ENCODE data around the gene FHOD3.

The FHOD3 gene

GRCh38 chr18:36408606-36409005 lies 111.1 kb downstream of the FHOD3 start:
- no peak for DNase-seq (ENCODE audit: low read depth in 3 of 3)

- DNase-seq (ENCODE audit: low read depth in 3 of 3) = no peak
Measured at GRCh38 chr18:36409779-36410178, 112.3 kb downstream of the FHOD3 start.

- no peak for DNase-seq (ENCODE audit: low read depth in 3 of 3)
Measured at GRCh38 chr18:36410346-36410745, 112.8 kb downstream of the FHOD3 start.

GRCh38 chr18:36411745-36412168 lies 114.2 kb downstream of the FHOD3 start:
- DNase-seq (ENCODE audit: low read depth in 3 of 3) = no peak

GRCh38 chr18:36412778-36413177 lies 115.3 kb downstream of the FHOD3 start:
- DNase-seq (ENCODE audit: low read depth in 3 of 3) = no peak

- no peak for DNase-seq (ENCODE audit: low read depth in 3 of 3)
Measured at GRCh38 chr18:36415171-36415570, 117.7 kb downstream of the FHOD3 start.

- DNase-seq (ENCODE audit: low read depth in 3 of 3) = no peak
Measured at GRCh38 chr18:36415625-36416024, 118.1 kb downstream of the FHOD3 start.

- no peak for DNase-seq (ENCODE audit: low read depth in 3 of 3)
Measured at GRCh38 chr18:36419188-36419899, 121.8 kb downstream of the FHOD3 start.

- peak in 2 of 3 donors; percentile 0 to 15 for DNase-seq (ENCODE audit: low read depth in 3 of 3)
Measured at GRCh38 chr18:36419900-36420531, 122.5 kb downstream of the FHOD3 start.

GRCh38 chr18:36420826-36421225 lies 123.3 kb downstream of the FHOD3 start:
- DNase-seq (ENCODE audit: low read depth in 3 of 3) = no peak

- DNase-seq (ENCODE audit: low read depth in 3 of 3) = no peak
Measured at GRCh38 chr18:36424741-36425142, 127.2 kb downstream of the FHOD3 start.

GRCh38 chr18:36427369-36427768 lies 129.9 kb downstream of the FHOD3 start:
- DNase-seq (ENCODE audit: low read depth in 3 of 3) = no peak

- DNase-seq (ENCODE audit: low read depth in 3 of 3) = no peak
Measured at GRCh38 chr18:36427831-36428230, 130.3 kb downstream of the FHOD3 start.

GRCh38 chr18:36428431-36429029 lies 131.0 kb downstream of the FHOD3 start:
- DNase-seq (ENCODE audit: low read depth in 3 of 3) = no peak

- DNase-seq (ENCODE audit: low read depth in 3 of 3) = no peak
Measured at GRCh38 chr18:36432880-36433555, 135.5 kb downstream of the FHOD3 start.

- DNase-seq (ENCODE audit: low read depth in 3 of 3) = no peak
Measured at GRCh38 chr18:36436387-36436786, 138.9 kb downstream of the FHOD3 start.

- DNase-seq (ENCODE audit: low read depth in 3 of 3) = no peak
Measured at GRCh38 chr18:36440614-36441013, 143.1 kb downstream of the FHOD3 start.

GRCh38 chr18:36441426-36442240 lies 144.1 kb downstream of the FHOD3 start:
- DNase-seq (ENCODE audit: low read depth in 3 of 3) = no peak

GRCh38 chr18:36442717-36443116 lies 145.2 kb downstream of the FHOD3 start:
- no peak for DNase-seq (ENCODE audit: low read depth in 3 of 3)

- no peak for DNase-seq (ENCODE audit: low read depth in 3 of 3)
Measured at GRCh38 chr18:36446059-36446458, 148.5 kb downstream of the FHOD3 start.

- DNase-seq (ENCODE audit: low read depth in 3 of 3) = no peak
Measured at GRCh38 chr18:36448384-36449290, 151.1 kb downstream of the FHOD3 start.
